Measurements from ENCODE around the gene BHLHE23.

GRCh38 chr20:62962891-62963613, 43.7 kb downstream of the BHLHE23 start:
- no peak for TF ChIP-seq CTCF (conservative IDR thresholded peaks at IDR 0.05)
- no peak for TF ChIP-seq EZH2 (IDR thresholded peaks at IDR 0.05; ENCODE audit: low read depth)

All from PC-9 (cell line).